IMR-90 (cell line): ENCODE results near the gene SCYGR8. TPM values are rescaled to one million over a fixed set of nuclear protein-coding genes. Genes with fewer than 3 reads are reported as not detected.

Source experiments
- ATAC-seq: fragments of 200-7000 bp; cut with Tn5 transposase; 2 replicates; pipeline ENCODE4 v1.9.1; 2020; ENCODE audit warnings: low read depth, mild to moderate bottlenecking, moderate library complexity
- BruUV-seq: library from RNA; stranded (reverse); fragments of 400-500 nt; replicated peaks from 2 replicates; lab custom pipeline; 2021; lab: Mats Ljungman, UMichigan
- CTCF ChIA-PET: fragments of 300-600 bp; formaldehyde crosslinking; extraction: SDS; loops from one replicate; lab custom pipeline; 2021; ENCODE audit warnings: antibody characterized with exemption; lab: Yijun Ruan, JAX
- POLR2A ChIA-PET: fragments of 300-600 bp; sonication (Branson Sonifier 250); formaldehyde crosslinking; loops from one replicate; lab custom pipeline; 2022; ENCODE audit warnings: antibody characterized with exemption; ENCODE audit not compliant: unreplicated experiment; lab: Charles Lee
- DNase-seq: peaks from one replicate; pipeline ENCODE4 v3.0.0; 2013
- H2AFZ ChIP-seq: replicated peaks from 2 replicates; pipeline ENCODE3; 2013; ENCODE audit warnings: low read length, mild to moderate bottlenecking; ENCODE audit not compliant: poor library complexity
- H2AK5ac ChIP-seq: 2 replicates; pipeline ENCODE4 v1.6.1; 2013; ENCODE audit warnings: low read depth, low read length, inconsistent platforms
- H2AK9ac ChIP-seq: replicated peaks from 2 replicates; pipeline ENCODE3; 2013; ENCODE audit warnings: mild to moderate bottlenecking, low read depth, low read length, moderate library complexity; ENCODE audit not compliant: poor library complexity
- H2BK120ac ChIP-seq: 2 replicates; pipeline ENCODE4 v1.6.1; 2013; ENCODE audit warnings: low read depth, low read length, inconsistent platforms
- H2BK15ac ChIP-seq: 3 replicates; pipeline ENCODE4 v1.6.1; 2013; ENCODE audit warnings: low read depth, low read length, inconsistent platforms
- H2BK20ac ChIP-seq: 2 replicates; pipeline ENCODE4 v1.6.1; 2013; ENCODE audit warnings: low read depth, mild to moderate bottlenecking, inconsistent platforms, low read length, moderate library complexity
- H2BK5ac ChIP-seq: 2 replicates; pipeline ENCODE4 v1.6.1; 2013; ENCODE audit warnings: mild to moderate bottlenecking, low read depth, low read length, inconsistent platforms; ENCODE audit not compliant: poor library complexity, severe bottlenecking
- H3K14ac ChIP-seq: replicated peaks from 2 replicates; pipeline ENCODE4 v1.6.1; 2013; ENCODE audit warnings: low read depth, low read length, inconsistent platforms
- H3K18ac ChIP-seq: 2 replicates; pipeline ENCODE4 v1.6.1; 2013; ENCODE audit warnings: low read depth, low read length, control low read depth
- H3K23ac ChIP-seq: 2 replicates; pipeline ENCODE4 v1.6.1; 2013; ENCODE audit warnings: low read depth, low read length, inconsistent platforms
- H3K27ac ChIP-seq: 2 replicates; pipeline ENCODE4 v1.5.1; 2013; ENCODE audit warnings: mild to moderate bottlenecking, control low read depth, low read length; ENCODE audit not compliant: insufficient read depth
- H3K27me3 ChIP-seq: 2 replicates; pipeline ENCODE4 v1.6.1; 2013; ENCODE audit warnings: low read length; ENCODE audit not compliant: control insufficient read depth, insufficient read depth
- H3K36me3 ChIP-seq: 2 replicates; pipeline ENCODE4 v1.6.1; 2013; ENCODE audit warnings: low read length, mixed read lengths; ENCODE audit not compliant: control insufficient read depth, insufficient read depth
- H3K4ac ChIP-seq: 2 replicates; pipeline ENCODE4 v1.6.1; 2013; ENCODE audit warnings: low read depth, low read length, inconsistent platforms
- H3K4me1 ChIP-seq: 2 replicates; pipeline ENCODE4 v1.6.1; 2013; ENCODE audit warnings: low read length, mixed read lengths; ENCODE audit not compliant: control insufficient read depth, insufficient read depth
- H3K4me2 ChIP-seq: 2 replicates; pipeline ENCODE4 v1.6.1; 2013; ENCODE audit warnings: low read depth, mild to moderate bottlenecking, control low read depth, low read length, moderate library complexity
- H3K4me3 ChIP-seq: 2 replicates; pipeline ENCODE4 v1.5.1; 2013; ENCODE audit warnings: low read depth, mild to moderate bottlenecking, control low read depth, low read length, moderate library complexity; ENCODE audit not compliant: insufficient read depth
- H3K56ac ChIP-seq: 2 replicates; pipeline ENCODE4 v1.6.1; 2013; ENCODE audit warnings: low read length, inconsistent platforms; ENCODE audit not compliant: insufficient read depth; ENCODE audit errors: extremely low read depth
- H3K79me1 ChIP-seq, 2 experiments: 2 replicates each; pipeline ENCODE4 v1.6.1; 2013; ENCODE audit warnings: low read length in 2 of 2, inconsistent platforms in 1 of 2, low read depth in 1 of 2
- H3K9ac ChIP-seq: 2 replicates; pipeline ENCODE4 v1.6.1; 2013; ENCODE audit warnings: low read depth, low read length, control low read depth
- H3K9me1 ChIP-seq: 2 replicates; pipeline ENCODE4 v1.6.1; 2013; ENCODE audit warnings: low read length, inconsistent platforms; ENCODE audit not compliant: insufficient read depth
- H3K9me3 ChIP-seq: 2 replicates; pipeline ENCODE4 v1.6.1; 2013; ENCODE audit warnings: low read length; ENCODE audit not compliant: control insufficient read depth, insufficient read depth
- H4K20me1 ChIP-seq: 2 replicates; pipeline ENCODE4 v1.6.1; 2013; ENCODE audit warnings: low read length, inconsistent platforms; ENCODE audit not compliant: insufficient read depth
- H4K5ac ChIP-seq: 2 replicates; pipeline ENCODE4 v1.6.1; 2013; ENCODE audit warnings: mild to moderate bottlenecking, low read depth, low read length, control low read depth
- H4K8ac ChIP-seq, 2 experiments: 2 replicates each; pipeline ENCODE4 v1.6.1; 2013; ENCODE audit warnings: low read depth in 2 of 2, low read length in 2 of 2, control low read depth in 1 of 2, inconsistent platforms in 1 of 2
- H4K91ac ChIP-seq: 2 replicates; pipeline ENCODE4 v1.6.1; 2013; ENCODE audit warnings: low read depth, low read length, inconsistent platforms; ENCODE audit not compliant: insufficient read depth
- CTCF ChIP-seq: conservative IDR thresholded peaks from 2 replicates; pipeline ENCODE4 v1.5.1; 2012; ENCODE audit warnings: mild to moderate bottlenecking, low read depth, low read length, improper control_type of control experiment
- NFE2L2 ChIP-seq: fragments of 150-350 bp; IDR thresholded peaks from 2 replicates; pipeline ENCODE4 v1.6.1; 2016; ENCODE audit warnings: low read depth, mild to moderate bottlenecking, low read length
- RAD21 ChIP-seq: IDR thresholded peaks from 2 replicates; pipeline ENCODE4 v1.6.1; 2012; ENCODE audit warnings: low read length, improper control_type of control experiment
- WGBS, 2 experiments: methylation state at CpG; one replicate each; pipeline versions ENCODE4 v1.1.5 to v1.1.7; 2013; ENCODE audit warnings: missing lambda C conversion rate in 2 of 2; ENCODE audit not compliant: insufficient read length in 1 of 2; ENCODE audit errors: extremely low coverage in 2 of 2; 5-methylcytosine and 5-hydroxymethylcytosine counted together
- dilution Hi-C: fragments of 300-500 bp; cut with HindIII; formaldehyde crosslinking; loops from one replicate; pipeline ENCODE4 v1.14.3; 2018; ENCODE audit warnings: low sequenced_read_pairs; ENCODE audit not compliant: unreplicated experiment
- in situ Hi-C: fragments of 300-500 bp; cut with MboI; formaldehyde crosslinking; loops from 3 replicates; pipeline ENCODE4 v1.14.3; 2019; ENCODE audit warnings: low sequenced_read_pairs, inconsistent platforms, mixed read lengths
- intact Hi-C: fragments of 100-400 bp; cut with micrococcal nuclease; formaldehyde crosslinking; loops from 2 replicates; pipeline ENCODE4 v1.10.0; 2022
- polyA plus RNA-seq, 3 experiments: library from polyadenylated mRNA; depleted of rRNA; stranded (reverse); fragments of >200 nt; gene quantifications; 2 replicates each; pipeline ENCODE4 v1.2.3, GENCODE V29; 2012; ENCODE audit warnings: low replicate concordance in 1 of 3
- total RNA-seq: library from RNA; depleted of rRNA; stranded (reverse); fragments of >200 nt; gene quantifications from 2 replicates; pipeline ENCODE4 v1.2.3, GENCODE V29; 2012

SCYGR8 gene
- total and polyA plus RNA-seq, 2 of the 4 experiments (the other 2 are of a cell fraction): not detected

- intact Hi-C loops (no loop called here), dilution Hi-C loops (no loop called here)
- POLR2A ChIA-PET: no interaction called here
Measured at GRCh38 chr2:227774011-227774624, 28.4 kb downstream of the SCYGR8 start.

More at GRCh38 chr2:227774011-227774624, 28.4 kb downstream of the SCYGR8 start:
- H3K9me3 ChIP-seq: no peaks in the 10 kb centered on the region
- H2BK120ac ChIP-seq: no peak overlapping the region
- H3K23ac ChIP-seq: no peak overlapping the region
- no peak overlapping the region for H3K4ac ChIP-seq
- H2AK9ac ChIP-seq: no peak overlapping the region
- H3K14ac ChIP-seq: no peak overlapping the region
- no peak overlapping the region for H3K9ac ChIP-seq
- no peak overlapping the region for H2AK5ac ChIP-seq
- H3K4me3 ChIP-seq: no peak overlapping the region
- in situ Hi-C loops: no loop called here
- no peak overlapping the region for H3K27ac ChIP-seq
- no peak overlapping the region for H4K91ac ChIP-seq
- no peak overlapping the region for H3K56ac ChIP-seq
- no peak overlapping the region for H2AFZ ChIP-seq
- CTCF ChIA-PET: interaction anchor here (0.6 to 1.1 kb wide), 2 partner anchors 246 to 268 kb away, joined by 3 read pairs; no protein-coding TSS in a partner anchor
- H2BK5ac ChIP-seq: no peak overlapping the region
- H3K36me3 ChIP-seq: no peaks in the 10 kb centered on the region
- TF ChIP-seq RAD21 (0 out of 2 replicates have a peak, but pooled peaks have one; percentile 9), NFE2L2 (no peak), CTCF (peak; percentile 30)
- no peak overlapping the region for H4K5ac ChIP-seq
- DNase-seq: no peak
- no peaks in the 10 kb centered on the region for H4K20me1 ChIP-seq
- no peak for ATAC-seq
- no TSS peak for BruUV-seq
- no peak overlapping the region for H2BK20ac ChIP-seq
- no peaks in the 10 kb centered on the region for H3K79me1 ChIP-seq
- 0 out of 2 replicates have a peak, but pooled peaks cover 3% of the 10 kb centered on the region for H3K9me1 ChIP-seq
- H2BK15ac ChIP-seq: no peak overlapping the region
- WGBS, 2 experiments: 80% methylated on average over 2 of the region's 15 CpGs; no CpG with 5 or more reads in 1 of the 2 experiments
- H3K18ac ChIP-seq: no peak overlapping the region
- no peaks in the 10 kb centered on the region for H3K4me1 ChIP-seq
- no peak overlapping the region for H4K8ac ChIP-seq
- H3K27me3 ChIP-seq: no peaks in the 10 kb centered on the region
- H3K4me2 ChIP-seq: no peak overlapping the region
